Myocyte (in vitro differentiated cells): ENCODE results near the gene PVALB. TPM values are rescaled to one million over a fixed set of nuclear protein-coding genes. Genes with fewer than 3 reads are reported as not detected.

Experiments
- DNase-seq: peaks from one replicate; pipeline ENCODE4 v3.0.0-alpha.2; 2012; ENCODE audit warnings: low read depth
- polyA plus RNA-seq: library from polyadenylated mRNA; unstranded; fragments of >200 nt; gene quantifications from one replicate; pipeline ENCODE4 v1.2.1, GENCODE V29; 2012; ENCODE audit warnings: missing spikeins
- total RNA-seq: library from RNA; depleted of rRNA; stranded (reverse); fragments of >200 nt; gene quantifications from 2 replicates; pipeline ENCODE4 v1.2.3, GENCODE V29; 2014

PVALB gene
- total RNA-seq = 3.3 and 30.7 TPM in 2 replicates
- 24.7 TPM for polyA plus RNA-seq

- DNase-seq = peak; percentile 23
These were observed at the start of gene PVALB for GRCh38 chr22:36816636-36817524. PVALB (minus strand) TSS chr22:36817035; CDS start chr22:36817005, 30 bp downstream.

- no peak for DNase-seq
These were observed 48.5 kb upstream of the PVALB start for GRCh38 chr22:36865346-36865745.

GRCh38 chr22:36864454-36865215, 47.8 kb upstream of the PVALB start:
- DNase-seq = no peak

- no peak for DNase-seq
These were observed 47.1 kb upstream of the PVALB start for GRCh38 chr22:36863979-36864378.

GRCh38 chr22:36863281-36863680, 46.4 kb upstream of the PVALB start:
- DNase-seq = no peak

GRCh38 chr22:36862251-36863242, 45.7 kb upstream of the PVALB start:
- DNase-seq = no peak

GRCh38 chr22:36860821-36861659, 44.2 kb upstream of the PVALB start, which contains the start of gene NCF4:
NCF4 (plus strand) TSS chr22:36861006; CDS start chr22:36861172, 166 bp downstream.
- no peak for DNase-seq

GRCh38 chr22:36860438-36860820, 43.6 kb upstream of the PVALB start:
- no peak for DNase-seq

- DNase-seq = no peak
These were observed 43.2 kb upstream of the PVALB start for GRCh38 chr22:36860017-36860416.

GRCh38 chr22:36858966-36859365, 42.1 kb upstream of the PVALB start:
- no peak for DNase-seq

GRCh38 chr22:36858156-36858555, 41.3 kb upstream of the PVALB start:
- DNase-seq = no peak

- no peak for DNase-seq
These were observed 39.9 kb upstream of the PVALB start for GRCh38 chr22:36856792-36857135.

GRCh38 chr22:36856121-36856791, 39.4 kb upstream of the PVALB start:
- peak; percentile 90 for DNase-seq

- DNase-seq = no peak
These were observed 38.6 kb upstream of the PVALB start for GRCh38 chr22:36855478-36855877.

- DNase-seq = peak; percentile 48
These were observed 36.7 kb upstream of the PVALB start for GRCh38 chr22:36853407-36854099.

- DNase-seq = no peak
These were observed 35.5 kb upstream of the PVALB start for GRCh38 chr22:36852056-36852973.

- DNase-seq = no peak
These were observed 33.8 kb upstream of the PVALB start for GRCh38 chr22:36850682-36851081.

- no peak for DNase-seq
These were observed 33.2 kb upstream of the PVALB start for GRCh38 chr22:36850056-36850455.
